ENCODE data around the gene KCNIP3.

- TF ChIP-seq ELF4 (IDR thresholded peaks at IDR 0.05) (no peak), SP1 (IDR thresholded peaks at IDR 0.05) (no peak), FOXM1 (IDR thresholded peaks at IDR 0.05; ENCODE audit: borderline replicate concordance) (no peak), BHLHE40 (IDR thresholded peaks at IDR 0.05; ENCODE audit: borderline replicate concordance) (no peak), FOXA1 (IDR thresholded peaks at IDR 0.05) (no peak), HDGF (IDR thresholded peaks at IDR 0.05; ENCODE audit: borderline replicate concordance) (no peak), FOXK2 (IDR thresholded peaks at IDR 0.05) (no peak), SUZ12 (IDR thresholded peaks at IDR 0.05) (no peak), NFRKB (IDR thresholded peaks at IDR 0.05) (no peak), PKNOX1 (IDR thresholded peaks at IDR 0.05) (no peak), ZNF384 (IDR thresholded peaks at IDR 0.05) (no peak), LEF1 (IDR thresholded peaks at IDR 0.05; ENCODE audit: borderline replicate concordance) (no peak)
Measured at GRCh38 chr2:95359031-95359430, 61.9 kb downstream of the KCNIP3 start.
